ENCODE measurements around the gene NOTCH3. TPM values are rescaled to one million over a fixed set of nuclear protein-coding genes. Genes with fewer than 3 reads are reported as not detected.
A peak's percentile ranks its signal among the peaks of the same experiment; 100 is the strongest.

NOTCH3 gene
- 100 to 1,000 TPM; 140 to 171 TPM for total RNA-seq
- polyA plus RNA-seq (2013, experiment 1 of 2), result 176 TPM
- 186 TPM for polyA plus RNA-seq (2013, experiment 2 of 2)
- long read RNA-seq, experiment 1, partial matches to known transcripts, result 13 of 52 reads
- long read RNA-seq, experiment 1, other reads (novel, unspliced or antisense), result 39 of 52 reads
- long read RNA-seq, experiment 2, full-length matches to known transcripts, result 17 of 118 reads
- long read RNA-seq, experiment 2, partial matches to known transcripts, result 77 of 118 reads
- long read RNA-seq, experiment 2, other reads (novel, unspliced or antisense), result 24 of 118 reads
- long read RNA-seq, experiment 3, partial matches to known transcripts, result 2 of 11 reads
- long read RNA-seq, experiment 3, other reads (novel, unspliced or antisense), result 9 of 11 reads
- long read RNA-seq, experiment 4, result 0 reads

DNA sequence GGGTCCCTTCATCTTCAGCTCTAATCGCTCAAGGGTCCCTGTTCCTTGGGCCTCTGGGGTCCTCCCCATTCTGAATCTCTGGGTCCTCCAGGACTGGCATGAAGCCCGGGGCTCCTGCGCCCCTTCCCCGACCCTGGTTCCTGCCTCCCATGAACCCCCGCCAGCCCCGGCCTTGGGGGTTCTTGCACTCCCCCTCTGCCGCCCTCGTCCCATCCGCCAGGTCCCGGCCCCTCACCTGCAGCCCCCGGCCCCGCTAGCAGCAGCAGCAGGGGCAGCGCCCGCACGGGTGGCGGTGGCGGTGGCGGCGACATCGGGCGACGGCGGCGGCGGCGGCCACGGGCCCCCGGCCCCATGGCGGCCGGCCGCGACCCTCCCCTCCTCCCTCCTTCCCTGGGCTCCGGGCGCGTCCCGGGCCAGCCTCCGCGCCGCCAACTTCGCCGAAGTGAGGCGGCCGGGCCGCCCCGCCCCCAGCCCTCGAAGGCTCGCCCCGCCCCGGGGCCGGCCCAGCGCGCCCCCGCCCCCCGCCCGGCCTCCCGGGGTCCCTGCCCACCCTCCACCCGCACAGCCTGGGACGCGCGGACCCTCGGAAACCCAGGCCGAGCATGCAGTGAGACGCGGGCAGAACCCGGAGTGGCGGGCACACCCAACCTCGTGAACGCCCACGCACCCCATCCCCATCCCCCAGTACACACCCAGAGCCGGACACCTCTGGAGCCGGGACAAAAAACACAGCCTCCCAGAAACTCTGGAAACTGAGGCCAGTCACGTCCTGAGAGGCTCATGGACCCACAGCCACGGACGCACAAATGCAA, at the start of gene NOTCH3:
TSS of gene NOTCH3 (minus strand) at position 443 of the 812 bp plus-strand sequence. CDS start at position 353, 90 bp downstream.
- 3 to 20% methylated on average over 9 to 73 of the region's 74 CpGs for WGBS, 2 experiments (ENCODE audit: insufficient coverage in 1 of 2, insufficient read length in 1 of 2)

DNA sequence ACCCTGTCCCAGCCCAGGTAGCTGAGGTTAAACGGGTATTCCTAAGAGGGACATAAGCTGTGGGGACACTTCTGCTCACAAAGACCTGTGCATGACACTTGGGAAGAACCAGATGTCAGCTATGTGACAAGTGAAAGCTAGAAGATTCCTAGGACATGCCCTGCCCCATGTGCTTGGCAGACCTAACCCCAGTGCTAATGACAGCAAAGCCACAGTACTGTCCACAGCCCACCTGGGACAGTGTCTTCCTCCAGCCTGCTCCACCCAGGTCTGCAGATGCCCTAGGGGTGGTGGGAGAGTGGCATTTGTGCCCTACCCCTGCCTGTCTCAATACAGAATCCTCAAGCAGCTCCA, 49.8 kb upstream of the NOTCH3 start:
- H3K36me3 ChIP-seq (ENCODE audit: control insufficient read depth, insufficient read depth, low read length), result peaks cover 95% of the 10 kb centered on the region

More for the DNA sequence above, at the start of gene NOTCH3:
- Histone ChIP-seq H3K27me3 (ENCODE audit: control insufficient read depth, insufficient read depth, low read length, poor library complexity, severe bottlenecking) (no peaks in the 10 kb centered on the region), H3K9ac (ENCODE audit: extremely low read depth, low read length, poor library complexity, severe bottlenecking) (peak within 1 kb of the TSS; percentile 75), H3K4me1 (ENCODE audit: control insufficient read depth, insufficient read depth, low read length) (no peaks in the 10 kb centered on the region), H3K36me3 (ENCODE audit: control insufficient read depth, insufficient read depth, low read length) (peaks cover 21% of the 10 kb centered on the region), H3K27ac (ENCODE audit: low read depth, low read length) (peak within 1 kb of the TSS; percentile 90), H3K4me3 (ENCODE audit: low read length) (peak within 1 kb of the TSS; percentile 88), H3K9me3 (ENCODE audit: control insufficient read depth, low read length) (no peaks in the 10 kb centered on the region)
- peak within 1 kb of the TSS; percentile 48 for H3K27ac Mint-ChIP-seq
- H3K4me3 Mint-ChIP-seq, result peak within 1 kb of the TSS; percentile 66
- no peaks in the 10 kb centered on the region for H3K9me3 Mint-ChIP-seq
- peaks cover 10% of the 10 kb centered on the region for H3K27me3 Mint-ChIP-seq (ENCODE audit: insufficient read depth)
- peaks cover 6% of the 10 kb centered on the region for H3K4me1 Mint-ChIP-seq
- H3K36me3 Mint-ChIP-seq (ENCODE audit: low read depth), result peaks cover 19% of the 10 kb centered on the region
- TF ChIP-seq, protein P1, sequence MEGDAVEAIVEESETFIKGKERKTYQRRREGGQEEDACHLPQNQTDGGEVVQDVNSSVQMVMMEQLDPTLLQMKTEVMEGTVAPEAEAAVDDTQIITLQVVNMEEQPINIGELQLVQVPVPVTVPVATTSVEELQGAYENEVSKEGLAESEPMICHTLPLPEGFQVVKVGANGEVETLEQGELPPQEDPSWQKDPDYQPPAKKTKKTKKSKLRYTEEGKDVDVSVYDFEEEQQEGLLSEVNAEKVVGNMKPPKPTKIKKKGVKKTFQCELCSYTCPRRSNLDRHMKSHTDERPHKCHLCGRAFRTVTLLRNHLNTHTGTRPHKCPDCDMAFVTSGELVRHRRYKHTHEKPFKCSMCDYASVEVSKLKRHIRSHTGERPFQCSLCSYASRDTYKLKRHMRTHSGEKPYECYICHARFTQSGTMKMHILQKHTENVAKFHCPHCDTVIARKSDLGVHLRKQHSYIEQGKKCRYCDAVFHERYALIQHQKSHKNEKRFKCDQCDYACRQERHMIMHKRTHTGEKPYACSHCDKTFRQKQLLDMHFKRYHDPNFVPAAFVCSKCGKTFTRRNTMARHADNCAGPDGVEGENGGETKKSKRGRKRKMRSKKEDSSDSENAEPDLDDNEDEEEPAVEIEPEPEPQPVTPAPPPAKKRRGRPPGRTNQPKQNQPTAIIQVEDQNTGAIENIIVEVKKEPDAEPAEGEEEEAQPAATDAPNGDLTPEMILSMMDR (conservative IDR thresholded peaks at IDR 0.05), result no peak
- DNase-seq, result peak; percentile 82

DNA sequence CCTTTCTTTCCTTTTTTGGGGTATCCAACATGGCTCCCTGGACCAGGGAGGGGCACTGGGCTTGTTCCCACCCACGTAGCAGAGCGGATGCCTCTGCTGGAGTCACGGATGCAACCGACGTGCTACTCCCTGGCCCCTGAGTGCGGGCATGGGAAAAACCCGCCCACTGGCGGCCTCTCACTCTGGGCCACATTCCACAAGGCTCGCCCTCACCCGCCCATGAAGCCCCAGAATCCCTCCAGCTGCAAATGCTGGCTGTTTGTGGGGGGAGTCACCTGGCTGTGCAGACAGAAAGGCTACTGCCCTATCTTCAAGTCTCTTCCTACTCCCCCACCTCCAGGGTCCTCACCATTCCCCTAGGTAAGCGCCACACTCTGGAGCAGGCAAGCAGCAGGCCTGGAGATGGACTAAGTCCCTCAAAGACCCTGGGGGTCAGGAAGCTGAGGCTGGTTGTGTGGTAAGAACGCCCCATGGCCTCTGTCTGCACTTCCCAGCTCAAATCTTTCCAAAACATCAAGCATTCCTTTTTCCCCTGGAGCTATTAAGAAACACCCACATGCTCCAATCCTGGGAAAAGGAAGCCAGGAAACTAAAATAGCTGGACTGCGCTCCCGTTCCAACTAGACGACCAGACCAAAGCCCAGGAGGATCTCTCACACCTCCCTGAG, 49.3 kb upstream of the NOTCH3 start:
- H3K27me3 Mint-ChIP-seq (ENCODE audit: insufficient read depth), result no peaks in the 10 kb centered on the region
- no peaks in the 10 kb centered on the region for H3K4me1 Mint-ChIP-seq
- H3K4me1 ChIP-seq (ENCODE audit: control insufficient read depth, insufficient read depth, low read length), result no peaks in the 10 kb centered on the region
- peaks cover 60% of the 10 kb centered on the region for H3K36me3 Mint-ChIP-seq (ENCODE audit: low read depth)
- no peak for DNase-seq
- peak overlapping the region; percentile 77 for H3K27ac ChIP-seq (ENCODE audit: low read depth, low read length)
- WGBS, 2 experiments (ENCODE audit: insufficient coverage in 1 of 2, insufficient read length in 1 of 2), result 95 to 97% methylated on average over 5 to 15 of the region's 15 CpGs
- H3K27me3 ChIP-seq (ENCODE audit: control insufficient read depth, insufficient read depth, low read length, poor library complexity, severe bottlenecking), result no peaks in the 10 kb centered on the region
- TF ChIP-seq, protein P1 (conservative IDR thresholded peaks at IDR 0.05), result no peak
- H3K4me3 Mint-ChIP-seq, result no peak overlapping the region
- no peaks in the 10 kb centered on the region for H3K9me3 ChIP-seq (ENCODE audit: control insufficient read depth, low read length)
- no peak overlapping the region for H3K9ac ChIP-seq (ENCODE audit: extremely low read depth, low read length, poor library complexity, severe bottlenecking)
- H3K9me3 Mint-ChIP-seq, result no peaks in the 10 kb centered on the region
- H3K27ac Mint-ChIP-seq, result peak overlapping the region; percentile 10
- peaks cover 95% of the 10 kb centered on the region for H3K36me3 ChIP-seq (ENCODE audit: control insufficient read depth, insufficient read depth, low read length)
- no peak overlapping the region for H3K4me3 ChIP-seq (ENCODE audit: low read length)

More for the DNA sequence above, 49.8 kb upstream of the NOTCH3 start:
- H3K4me3 Mint-ChIP-seq, result no peak overlapping the region
- no peak for DNase-seq
- Histone ChIP-seq H3K27ac (ENCODE audit: low read depth, low read length) (peak overlapping the region; percentile 77), H3K9ac (ENCODE audit: extremely low read depth, low read length, poor library complexity, severe bottlenecking) (no peak overlapping the region), H3K4me3 (ENCODE audit: low read length) (no peak overlapping the region), H3K4me1 (ENCODE audit: control insufficient read depth, insufficient read depth, low read length) (no peaks in the 10 kb centered on the region), H3K9me3 (ENCODE audit: control insufficient read depth, low read length) (no peaks in the 10 kb centered on the region), H3K27me3 (ENCODE audit: control insufficient read depth, insufficient read depth, low read length, poor library complexity, severe bottlenecking) (no peaks in the 10 kb centered on the region)
- no peak overlapping the region for H3K27ac Mint-ChIP-seq
- TF ChIP-seq, protein P1 (conservative IDR thresholded peaks at IDR 0.05), result no peak
- H3K4me1 Mint-ChIP-seq, result no peaks in the 10 kb centered on the region
- WGBS, 2 experiments (ENCODE audit: insufficient coverage in 1 of 2, insufficient read length in 1 of 2), result 94 to 100% methylated on average over 1 of the region's 1 CpG
- H3K9me3 Mint-ChIP-seq, result no peaks in the 10 kb centered on the region
- peaks cover 64% of the 10 kb centered on the region for H3K36me3 Mint-ChIP-seq (ENCODE audit: low read depth)
- H3K27me3 Mint-ChIP-seq (ENCODE audit: insufficient read depth), result no peaks in the 10 kb centered on the region
